Astrocyte of the spinal cord (primary cell): ENCODE measurements around the gene GTPBP6.
A peak's percentile ranks its signal among the peaks of the same experiment; 100 is the strongest.

Experiments used
- DNase-seq: peaks from one replicate; pipeline ENCODE4 v3.0.0; 2011; ENCODE audit warnings: low read depth, low spot score
- H3K4me3 ChIP-seq: 2 replicates; pipeline ENCODE4 v1.5.1; 2011; ENCODE audit warnings: low read depth, mild to moderate bottlenecking, low read length, moderate library complexity
- CTCF ChIP-seq: IDR thresholded peaks from 2 replicates; pipeline ENCODE4 v1.5.1; 2012; ENCODE audit warnings: low read depth, mild to moderate bottlenecking, low read length, inconsistent platforms
- in situ Hi-C: cut with HindIII; loops from 2 replicates; pipeline ENCODE4 v1.10.0; 2017; ENCODE audit warnings: low sequenced_read_pairs

GTPBP6 gene

DNA sequence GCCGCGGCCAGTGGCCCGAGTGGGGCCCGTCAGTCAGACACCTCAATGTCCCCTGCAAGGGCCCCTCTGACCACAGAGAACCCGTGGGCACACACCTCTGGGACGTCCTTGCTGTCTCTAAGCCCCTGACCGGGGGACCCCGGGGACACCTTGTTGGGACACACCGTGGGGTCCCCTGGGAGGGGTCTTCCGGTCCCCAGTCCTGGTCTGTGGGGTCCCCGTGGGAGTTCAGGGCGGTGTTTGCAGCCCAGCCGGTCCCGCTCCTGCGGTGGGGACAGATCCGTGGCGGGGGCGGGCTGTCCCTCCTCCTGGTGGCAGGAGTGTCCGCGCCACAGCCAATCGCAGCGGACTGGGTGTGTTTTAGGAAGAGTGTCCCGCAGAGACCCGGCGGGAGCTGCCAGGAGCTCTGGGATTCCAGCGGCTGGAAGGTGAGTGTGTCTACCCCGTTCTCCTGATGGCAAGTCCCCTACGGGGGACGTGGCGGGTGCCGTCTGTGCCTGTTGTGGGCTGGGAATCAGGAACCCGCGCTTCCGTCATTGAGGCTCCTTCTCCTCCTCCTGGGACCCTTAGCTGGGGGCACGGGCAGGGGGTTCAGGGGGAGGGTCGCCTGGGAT lies 42.5 kb downstream of the GTPBP6 start:
- TF ChIP-seq CTCF, result no peak
- DNase-seq, result peak; percentile 29
- in situ Hi-C loops, result no loop called here
- H3K4me3 ChIP-seq, result peak overlapping the region; percentile 37

DNA sequence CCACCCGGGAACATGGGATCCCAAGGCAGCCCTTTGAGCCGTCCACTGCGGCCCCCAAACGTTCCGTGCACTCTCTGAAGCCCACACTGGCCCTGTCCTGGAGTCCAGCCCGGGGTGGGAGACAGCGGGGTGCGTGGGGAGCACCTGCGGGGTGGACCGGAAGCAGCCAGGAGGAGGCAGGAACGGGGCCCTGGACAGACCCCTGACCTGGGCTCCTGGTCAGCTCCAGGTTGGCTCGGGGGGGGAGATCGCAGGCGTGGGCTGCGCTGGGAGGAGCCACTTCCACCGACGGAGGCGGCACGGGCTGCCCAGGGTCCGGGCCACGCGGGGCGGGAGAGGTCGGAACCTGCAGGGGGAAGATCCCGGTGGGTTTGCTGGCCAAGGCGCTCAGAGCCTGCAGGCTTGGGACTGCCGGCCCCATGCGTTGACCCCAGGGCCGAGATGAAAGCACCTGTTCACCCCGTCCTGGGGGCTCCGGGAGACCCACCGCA lies 43.1 kb downstream of the GTPBP6 start:
- no peak overlapping the region for H3K4me3 ChIP-seq
- in situ Hi-C loops, result no loop called here
- no peak for DNase-seq
- no peak for TF ChIP-seq CTCF

- no peak overlapping the region for H3K4me3 ChIP-seq
- in situ Hi-C loops, result no loop called here
- DNase-seq, result no peak
- no peak for TF ChIP-seq CTCF
These were observed 43.6 kb downstream of the GTPBP6 start for GRCh38 chrX:274904-275475.

DNA sequence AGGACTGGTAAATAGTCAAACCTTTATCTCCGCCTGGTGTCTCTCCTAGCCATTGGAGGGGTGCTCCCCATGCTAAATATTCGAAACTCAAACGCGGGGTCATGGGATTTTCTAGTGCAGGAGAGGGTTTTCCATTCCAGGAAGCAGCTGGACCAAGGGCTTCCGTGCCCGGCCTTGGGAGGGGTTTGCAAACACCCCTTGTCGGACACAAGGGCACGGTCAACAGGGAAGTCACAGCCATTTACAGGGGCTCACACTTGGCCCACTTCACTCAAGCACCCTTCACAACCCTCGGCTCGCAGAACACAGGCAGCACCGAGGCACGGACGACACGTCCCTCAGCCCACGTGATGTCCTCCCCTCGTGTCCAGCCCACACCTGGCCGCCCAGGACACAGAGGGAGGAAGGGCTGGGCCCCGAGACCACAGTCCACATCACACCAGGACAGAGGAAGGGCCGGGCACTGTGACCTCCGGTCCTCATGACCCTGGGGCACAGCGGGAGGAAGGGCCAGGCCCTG lies 47.7 kb downstream of the GTPBP6 start:
- H3K4me3 ChIP-seq, result no peak overlapping the region
- DNase-seq, result no peak
- TF ChIP-seq CTCF, result no peak
- in situ Hi-C loops, result no loop called here

GRCh38 chrX:267771-268261 lies 50.8 kb downstream of the GTPBP6 start:
- no peak for DNase-seq
- in situ Hi-C loops, result no loop called here
- no peak overlapping the region for H3K4me3 ChIP-seq
- TF ChIP-seq CTCF, result no peak

DNA sequence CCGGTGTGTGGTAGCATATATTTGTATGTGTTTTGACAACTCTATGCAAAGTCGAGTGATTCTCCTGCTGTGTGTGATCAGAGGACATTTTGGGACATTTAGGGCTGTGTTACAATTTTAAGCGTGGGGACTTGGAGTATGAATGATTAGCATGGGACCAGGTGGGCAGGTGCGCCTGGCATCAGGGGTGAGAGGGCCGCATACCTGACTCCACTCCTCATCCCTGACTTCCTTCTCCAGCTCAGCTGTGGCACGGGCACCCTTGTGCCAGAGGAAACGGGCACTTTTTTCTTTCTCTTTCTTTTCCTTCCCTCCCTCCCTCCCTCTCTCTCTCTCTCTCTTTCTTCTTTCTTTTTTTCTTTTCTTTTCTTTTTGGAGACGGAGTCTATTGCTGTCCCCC lies 53.1 kb downstream of the GTPBP6 start:
- no peak overlapping the region for H3K4me3 ChIP-seq
- no peak for TF ChIP-seq CTCF
- DNase-seq, result no peak
- in situ Hi-C loops, result no loop called here
